ENCODE data around the gene RIPOR2.
"Not testable (repeated sequence)": the region's sequence is repeated elsewhere in the genome, so short reads cannot be mapped to it uniquely, and the experiment has no call there.

GRCh38 chr6:24764833-24765828, 170.6 kb downstream of the RIPOR2 start:
- TF ChIP-seq CTCF, EP300, POLR2A, POLR2AphosphoS5 (IDR thresholded peaks at IDR 0.05): not testable (repeated sequence)
